HUES64 (cell line): ENCODE results near the gene AGAP1.

ENCODE experiments used
- H3K27ac ChIP-seq: 2 replicates; pipeline ENCODE4 v1.7.0; 2013; ENCODE audit warnings: low read depth, low read length, inconsistent platforms
- H3K27me3 ChIP-seq: 2 replicates; pipeline ENCODE4 v1.6.1; 2013; ENCODE audit warnings: mild to moderate bottlenecking, low read length; ENCODE audit not compliant: insufficient read depth
- H3K36me3 ChIP-seq: 2 replicates; pipeline ENCODE4 v1.6.1; 2013; ENCODE audit warnings: mild to moderate bottlenecking, low read length; ENCODE audit not compliant: insufficient read depth
- H3K4me1 ChIP-seq: 2 replicates; pipeline ENCODE4 v1.6.1; 2013; ENCODE audit warnings: mild to moderate bottlenecking, low read length, moderate library complexity; ENCODE audit not compliant: insufficient read depth
- H3K4me3 ChIP-seq: 2 replicates; pipeline ENCODE4 v1.5.1; 2013; ENCODE audit warnings: mild to moderate bottlenecking, low read length, moderate library complexity
- H3K9ac ChIP-seq: 2 replicates; pipeline ENCODE4 v1.6.1; 2013; ENCODE audit warnings: mild to moderate bottlenecking, low read depth, low read length
- H3K9me3 ChIP-seq: 2 replicates; pipeline ENCODE4 v1.6.1; 2013; ENCODE audit warnings: low read depth, low read length; ENCODE audit not compliant: insufficient read depth
- WGBS: fragments of 150-250, 120-280 bp; methylation state at CpG from one replicate; pipeline ENCODE4 v1.1.7; 2013; ENCODE audit warnings: missing lambda C conversion rate; 5-methylcytosine and 5-hydroxymethylcytosine counted together

Gene AGAP1

DNA sequence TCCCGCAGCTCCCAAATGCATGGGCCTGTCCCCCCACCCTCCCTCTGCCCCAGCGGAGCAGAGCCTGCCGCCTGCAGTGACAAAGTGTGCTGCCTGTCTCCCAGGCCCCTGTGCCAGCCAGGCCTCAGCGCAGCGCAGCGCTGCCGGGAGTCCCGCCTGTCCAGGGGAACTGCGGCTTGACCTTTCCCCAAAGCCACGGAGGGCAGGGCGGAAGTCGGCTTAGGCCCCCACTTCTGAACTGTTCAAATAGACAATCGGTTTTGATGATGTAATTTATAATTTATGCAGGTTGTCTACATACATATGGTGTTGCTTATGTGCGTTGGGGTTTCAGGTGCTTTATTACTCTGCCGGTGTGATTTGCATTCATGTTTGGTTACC, 667.2 kb downstream of the AGAP1 start:
- Histone ChIP-seq H3K4me1 (peaks cover 29% of the 10 kb centered on the region), H3K27me3 (peaks cover 99% of the 10 kb centered on the region), H3K9ac (no peak overlapping the region), H3K4me3 (no peak overlapping the region), H3K27ac (no peak overlapping the region; the same call in 1 of the 2 replicates), H3K36me3 (peaks cover 11% of the 10 kb centered on the region; the same call in 1 of the 2 replicates), H3K9me3 (no peaks in the 10 kb centered on the region)
- WGBS: 74% methylated on average over 15 of the region's 15 CpGs

GRCh38 chr2:236161531-236161930, 667.7 kb downstream of the AGAP1 start:
- WGBS: 89% methylated on average over 12 of the region's 12 CpGs
- peaks cover 31% of the 10 kb centered on the region for H3K4me1 ChIP-seq
- H3K36me3 ChIP-seq: peaks cover 11% of the 10 kb centered on the region; the same call in 1 of the 2 replicates
- no peaks in the 10 kb centered on the region for H3K9me3 ChIP-seq
- no peak overlapping the region; the same call in 1 of the 2 replicates for H3K27ac ChIP-seq
- peaks cover 99% of the 10 kb centered on the region for H3K27me3 ChIP-seq
- H3K9ac ChIP-seq: no peak overlapping the region
- no peak overlapping the region for H3K4me3 ChIP-seq

- H3K4me1 ChIP-seq: peaks cover 35% of the 10 kb centered on the region
These were observed 668.4 kb downstream of the AGAP1 start for GRCh38 chr2:236162031-236162845.

GRCh38 chr2:236162882-236163470, 669.1 kb downstream of the AGAP1 start:
- no peak overlapping the region for H3K27ac ChIP-seq
- H3K4me3 ChIP-seq: peak overlapping the region; percentile 62
- peaks cover 99% of the 10 kb centered on the region for H3K27me3 ChIP-seq
- H3K36me3 ChIP-seq: peaks cover 11% of the 10 kb centered on the region; the same call in 1 of the 2 replicates
- WGBS: 62% methylated on average over 33 of the region's 33 CpGs
- no peak overlapping the region for H3K9ac ChIP-seq
- no peaks in the 10 kb centered on the region for H3K9me3 ChIP-seq
- peaks cover 35% of the 10 kb centered on the region for H3K4me1 ChIP-seq

More at GRCh38 chr2:236162031-236162845, 668.4 kb downstream of the AGAP1 start:
- Histone ChIP-seq H3K27me3 (peaks cover 99% of the 10 kb centered on the region), H3K9ac (no peak overlapping the region), H3K9me3 (no peaks in the 10 kb centered on the region), H3K27ac (no peak overlapping the region; the same call in 1 of the 2 replicates), H3K36me3 (peaks cover 11% of the 10 kb centered on the region; the same call in 1 of the 2 replicates), H3K4me3 (no peak overlapping the region)
- WGBS: 77% methylated on average over 16 of the region's 16 CpGs

GRCh38 chr2:236163471-236164200, 669.8 kb downstream of the AGAP1 start:
- H3K9ac ChIP-seq: peak overlapping the region; percentile 23; the same call in 1 of the 2 replicates
- peak overlapping the region; percentile 62 for H3K4me3 ChIP-seq
- peaks cover 99% of the 10 kb centered on the region for H3K27me3 ChIP-seq
- H3K27ac ChIP-seq: no peak overlapping the region
- 35% methylated on average over 58 of the region's 59 CpGs for WGBS
- peaks cover 33% of the 10 kb centered on the region for H3K4me1 ChIP-seq
- no peaks in the 10 kb centered on the region for H3K9me3 ChIP-seq
- H3K36me3 ChIP-seq: peaks cover 11% of the 10 kb centered on the region; the same call in 1 of the 2 replicates

DNA sequence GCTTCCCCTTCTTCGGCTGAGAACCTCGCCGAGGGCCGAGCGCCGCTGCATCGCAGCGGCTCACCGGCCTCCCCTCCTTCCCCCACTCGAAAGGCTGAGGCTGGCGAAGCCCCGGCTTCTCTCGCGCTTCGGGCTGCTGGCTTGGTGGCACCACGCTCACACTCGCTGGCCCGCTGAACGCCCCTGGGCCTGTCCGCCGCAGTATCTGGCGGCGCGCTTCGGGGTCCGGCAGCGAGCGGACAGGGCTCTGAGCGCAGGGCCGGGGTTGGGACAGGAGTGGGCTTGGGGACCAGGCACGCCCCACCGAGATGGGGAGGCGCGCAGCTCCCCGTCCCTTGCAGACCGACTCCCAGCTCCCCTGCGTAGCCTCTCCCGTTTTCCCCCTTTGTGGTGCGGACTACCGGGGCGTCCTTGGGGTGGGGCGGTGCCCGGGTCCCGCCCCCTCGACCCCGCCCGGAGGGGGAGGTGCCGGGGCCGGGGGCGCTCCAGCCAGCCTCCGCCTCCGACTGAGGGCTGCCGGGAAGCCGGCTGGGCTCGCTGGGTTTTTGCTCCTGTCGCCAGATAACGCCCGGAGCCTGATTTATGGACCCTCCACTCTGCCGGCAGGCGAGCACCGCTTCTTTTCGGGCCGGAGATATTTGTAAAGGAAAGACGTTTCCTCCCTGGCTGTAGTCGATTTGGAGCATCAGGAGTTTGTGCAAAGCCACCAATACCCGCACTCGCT, 670.5 kb downstream of the AGAP1 start:
- peaks cover 11% of the 10 kb centered on the region; the same call in 1 of the 2 replicates for H3K36me3 ChIP-seq
- H3K27me3 ChIP-seq: peaks cover 100% of the 10 kb centered on the region
- H3K9me3 ChIP-seq: no peaks in the 10 kb centered on the region
- WGBS: 9% methylated on average over 65 of the region's 67 CpGs
- H3K4me1 ChIP-seq: peaks cover 29% of the 10 kb centered on the region
- H3K27ac ChIP-seq: no peak overlapping the region
- H3K4me3 ChIP-seq: peak overlapping the region; percentile 62
- H3K9ac ChIP-seq: no peak overlapping the region

GRCh38 chr2:236164925-236165841, 671.3 kb downstream of the AGAP1 start:
- peaks cover 36% of the 10 kb centered on the region for H3K4me1 ChIP-seq
- peaks cover 100% of the 10 kb centered on the region for H3K27me3 ChIP-seq
- H3K9me3 ChIP-seq: no peaks in the 10 kb centered on the region
- 49% methylated on average over 16 of the region's 18 CpGs for WGBS
- H3K36me3 ChIP-seq: peaks cover 11% of the 10 kb centered on the region; the same call in 1 of the 2 replicates
- no peak overlapping the region for H3K9ac ChIP-seq
- H3K27ac ChIP-seq: no peak overlapping the region
- peak overlapping the region; percentile 62 for H3K4me3 ChIP-seq

DNA sequence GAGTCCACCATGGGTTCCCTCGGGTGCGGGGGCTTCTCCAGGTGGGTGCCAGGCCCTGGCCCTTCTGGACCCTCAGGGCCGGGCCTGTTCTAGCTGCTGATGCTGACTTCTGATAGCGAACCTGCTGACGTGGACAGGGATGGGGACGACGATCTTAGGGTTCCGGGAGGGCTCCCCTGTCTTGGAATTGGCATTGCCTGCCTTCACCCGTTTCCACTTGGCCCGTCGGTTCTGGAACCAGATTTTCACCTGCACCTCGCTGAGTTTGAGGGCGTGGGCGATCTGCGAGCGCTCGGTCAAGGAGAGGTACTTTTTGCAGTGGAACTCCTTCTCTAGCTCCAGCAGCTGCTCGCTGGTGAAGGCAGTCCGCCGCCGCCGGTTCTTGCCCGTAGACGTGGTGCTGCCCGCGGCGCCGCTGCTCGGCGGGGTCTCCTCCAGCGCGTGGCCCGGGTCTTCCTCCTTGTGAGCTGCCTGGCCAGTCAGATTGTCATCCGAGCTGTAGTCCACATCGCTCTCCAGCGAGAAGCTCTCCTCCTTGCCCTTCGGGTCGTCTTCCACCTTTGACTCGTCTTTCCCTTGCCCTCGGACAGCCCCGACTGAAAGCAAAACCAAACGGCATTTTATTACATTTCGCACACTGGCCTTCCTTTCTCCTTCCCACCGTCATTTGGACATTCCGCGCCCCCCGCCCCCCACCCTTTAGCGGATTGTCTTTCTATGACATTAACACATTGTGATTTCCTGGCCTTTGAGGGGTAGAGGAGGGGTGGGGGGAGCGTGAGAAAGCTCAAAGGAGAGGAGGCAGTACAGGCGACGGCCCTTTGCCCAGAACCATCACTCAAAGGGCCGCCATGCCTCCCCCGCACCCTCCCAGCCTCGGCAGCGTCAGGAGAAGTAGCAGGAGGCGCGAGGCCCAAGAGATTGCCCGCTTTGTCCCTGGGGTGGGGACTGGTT, 672.3 kb downstream of the AGAP1 start:
- no peak overlapping the region for H3K27ac ChIP-seq
- peaks cover 11% of the 10 kb centered on the region; the same call in 1 of the 2 replicates for H3K36me3 ChIP-seq
- 18% methylated on average over 48 of the region's 58 CpGs for WGBS
- H3K4me1 ChIP-seq: peaks cover 45% of the 10 kb centered on the region
- H3K4me3 ChIP-seq: peak overlapping the region; percentile 62
- H3K27me3 ChIP-seq: peaks cover 100% of the 10 kb centered on the region
- H3K9ac ChIP-seq: peak overlapping the region; percentile 35; the same call in 1 of the 2 replicates
- no peaks in the 10 kb centered on the region for H3K9me3 ChIP-seq

DNA sequence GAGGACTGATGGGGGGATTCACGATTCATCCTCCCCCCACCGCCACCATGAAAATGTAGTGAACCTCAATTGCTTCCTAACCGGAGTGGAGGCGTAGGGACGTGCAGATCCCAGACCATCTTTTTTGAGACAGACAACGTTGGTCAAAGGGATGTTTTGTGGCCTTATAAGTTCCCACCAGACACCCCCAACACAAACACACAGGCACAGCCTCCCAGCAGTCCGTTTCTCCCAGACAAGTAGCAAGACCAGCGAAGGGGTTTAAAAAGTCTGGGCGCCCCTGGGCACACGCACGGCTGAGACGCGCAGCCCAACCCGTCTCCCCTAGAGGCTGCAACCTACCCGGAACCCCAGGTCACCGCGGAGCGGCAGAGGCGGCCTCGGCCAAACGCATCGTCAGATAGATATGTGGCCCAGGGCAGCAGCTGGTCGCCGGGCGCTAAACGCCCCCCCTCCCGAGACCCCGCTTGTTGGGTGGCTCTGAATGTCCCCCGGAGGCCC, 673.0 kb downstream of the AGAP1 start:
- H3K27me3 ChIP-seq: peaks cover 100% of the 10 kb centered on the region
- H3K36me3 ChIP-seq: peaks cover 11% of the 10 kb centered on the region; the same call in 1 of the 2 replicates
- under 1% methylated on average over 27 of the region's 29 CpGs for WGBS
- no peak overlapping the region for H3K27ac ChIP-seq
- peak overlapping the region; percentile 62 for H3K4me3 ChIP-seq
- no peaks in the 10 kb centered on the region for H3K9me3 ChIP-seq
- H3K4me1 ChIP-seq: peaks cover 44% of the 10 kb centered on the region
- H3K9ac ChIP-seq: peak overlapping the region; percentile 35; the same call in 1 of the 2 replicates
